ENCODE data around the gene FGF11. TPM values are rescaled to one million over a fixed set of nuclear protein-coding genes. Genes with fewer than 3 reads are reported as not detected.

The FGF11 gene
- total RNA-seq, 2 donors from 2014 or later: 1.2 to 1.6 TPM

DNA sequence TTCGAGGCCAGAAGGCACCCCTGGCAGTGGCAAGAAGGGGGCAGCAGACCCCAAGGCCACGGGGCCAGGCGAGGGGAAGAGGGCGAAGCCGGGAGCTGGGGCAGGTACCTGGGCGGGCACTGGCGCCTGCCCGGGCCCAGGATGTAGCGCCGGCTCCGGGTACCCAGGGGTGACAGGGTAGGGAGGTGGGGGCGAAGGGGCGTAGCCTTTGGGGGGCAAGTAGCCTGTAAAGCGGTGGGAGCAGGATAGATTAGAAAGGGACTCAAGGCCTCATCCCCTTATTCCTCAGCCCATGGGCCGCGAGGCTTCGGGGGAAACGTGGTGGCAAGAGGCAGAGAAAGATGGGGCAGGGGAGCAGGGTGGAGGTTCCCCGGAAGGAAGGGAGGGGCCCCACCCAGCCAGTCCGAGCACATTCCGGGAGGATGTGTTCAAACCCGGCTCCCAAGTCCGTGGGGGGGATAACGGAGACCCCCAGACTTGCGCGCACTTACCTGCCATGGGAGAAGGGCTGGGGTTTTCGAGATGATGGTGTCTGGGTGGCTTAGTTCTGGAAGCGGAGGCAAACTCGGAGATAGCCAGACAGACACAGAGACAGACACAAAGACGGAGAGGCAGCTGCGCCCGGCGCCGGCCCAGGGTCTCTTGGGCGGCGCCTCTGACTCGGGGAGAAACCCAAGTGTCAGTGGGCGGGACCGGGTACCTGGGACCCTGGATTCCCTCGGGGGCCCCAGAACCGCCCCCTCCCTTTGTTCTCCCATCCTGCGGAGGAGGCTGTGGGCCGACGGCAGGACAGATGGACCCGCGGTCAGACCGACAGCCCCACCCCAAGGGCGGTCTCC lies 45.5 kb upstream of the FGF11 start:
- H3K9ac ChIP-seq (ENCODE audit: low read depth in 2 of 2, low read length in 2 of 2): peak overlapping the region; percentile 73 to 77
- no peaks in the 10 kb centered on the region for H3K4me1 ChIP-seq
- DNase-seq: peak; percentile 43
- intact Hi-C loops (cut with DNase I): no loop called here
- H3K27ac ChIP-seq: peak overlapping the region; percentile 97
- peaks cover 6% of the 10 kb centered on the region for H3K36me3 ChIP-seq
- TF ChIP-seq, protein P1, sequence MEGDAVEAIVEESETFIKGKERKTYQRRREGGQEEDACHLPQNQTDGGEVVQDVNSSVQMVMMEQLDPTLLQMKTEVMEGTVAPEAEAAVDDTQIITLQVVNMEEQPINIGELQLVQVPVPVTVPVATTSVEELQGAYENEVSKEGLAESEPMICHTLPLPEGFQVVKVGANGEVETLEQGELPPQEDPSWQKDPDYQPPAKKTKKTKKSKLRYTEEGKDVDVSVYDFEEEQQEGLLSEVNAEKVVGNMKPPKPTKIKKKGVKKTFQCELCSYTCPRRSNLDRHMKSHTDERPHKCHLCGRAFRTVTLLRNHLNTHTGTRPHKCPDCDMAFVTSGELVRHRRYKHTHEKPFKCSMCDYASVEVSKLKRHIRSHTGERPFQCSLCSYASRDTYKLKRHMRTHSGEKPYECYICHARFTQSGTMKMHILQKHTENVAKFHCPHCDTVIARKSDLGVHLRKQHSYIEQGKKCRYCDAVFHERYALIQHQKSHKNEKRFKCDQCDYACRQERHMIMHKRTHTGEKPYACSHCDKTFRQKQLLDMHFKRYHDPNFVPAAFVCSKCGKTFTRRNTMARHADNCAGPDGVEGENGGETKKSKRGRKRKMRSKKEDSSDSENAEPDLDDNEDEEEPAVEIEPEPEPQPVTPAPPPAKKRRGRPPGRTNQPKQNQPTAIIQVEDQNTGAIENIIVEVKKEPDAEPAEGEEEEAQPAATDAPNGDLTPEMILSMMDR (IDR thresholded peaks at IDR 0.05): no peak
- H3K4me3 ChIP-seq: peak overlapping the region; percentile 60
- no peaks in the 10 kb centered on the region for H3K27me3 ChIP-seq
- H3K9me3 ChIP-seq: no peaks in the 10 kb centered on the region

- H3K36me3 ChIP-seq: no peaks in the 10 kb centered on the region
- H3K4me1 ChIP-seq: no peaks in the 10 kb centered on the region
- no peaks in the 10 kb centered on the region for H3K27me3 ChIP-seq
- H3K9me3 ChIP-seq: no peaks in the 10 kb centered on the region
- H3K4me3 ChIP-seq: peak within 1 kb of the TSS; percentile 60
- peak within 1 kb of the TSS; percentile 73 to 77 for H3K9ac ChIP-seq (ENCODE audit: low read depth in 2 of 2, low read length in 2 of 2)
- TF ChIP-seq, protein P1 (IDR thresholded peaks at IDR 0.05): no peak
- H3K27ac ChIP-seq: peak within 1 kb of the TSS; percentile 97
- intact Hi-C loops (cut with DNase I): no loop called here
- peak; percentile 90 for DNase-seq
Measured at GRCh38 chr17:7394452-7395191, 44.7 kb upstream of the FGF11 start, which contains the start of gene PLSCR3. Gene PLSCR3 (minus strand): TSS chr17:7394525. CDS start chr17:7394110, 415 bp downstream.

DNA sequence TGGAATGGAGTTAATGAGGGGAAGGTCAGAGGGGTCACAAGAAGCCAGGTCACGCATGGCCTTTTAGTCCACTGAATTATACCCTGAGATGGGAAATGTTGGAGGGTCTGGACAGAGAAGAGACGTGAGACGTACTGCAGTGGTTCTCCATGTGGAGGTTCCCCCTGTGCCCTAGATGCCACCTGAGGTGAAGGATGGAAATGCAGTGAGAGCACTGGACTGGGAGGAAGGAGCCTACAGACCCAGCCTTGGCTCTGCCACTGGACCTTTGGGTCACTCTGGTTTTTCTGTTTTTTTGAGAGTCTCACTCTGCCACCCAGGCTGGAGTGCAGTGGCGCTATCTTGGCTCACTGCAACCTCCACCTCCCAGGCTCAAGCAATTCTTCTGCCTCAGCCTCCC lies 43.2 kb upstream of the FGF11 start:
- H3K27me3 ChIP-seq: no peaks in the 10 kb centered on the region
- TF ChIP-seq, protein P1 (IDR thresholded peaks at IDR 0.05): no peak
- H3K4me3 ChIP-seq: no peak overlapping the region
- no peaks in the 10 kb centered on the region for H3K4me1 ChIP-seq
- no peak overlapping the region for H3K27ac ChIP-seq
- DNase-seq: no peak
- intact Hi-C loops (cut with DNase I): no loop called here
- no peaks in the 10 kb centered on the region for H3K36me3 ChIP-seq
- H3K9me3 ChIP-seq: no peaks in the 10 kb centered on the region
- H3K9ac ChIP-seq (ENCODE audit: low read depth in 2 of 2, low read length in 2 of 2): no peak overlapping the region

GRCh38 chr17:7398612-7399011 lies 40.7 kb upstream of the FGF11 start:
- peaks cover 5% of the 10 kb centered on the region for H3K4me1 ChIP-seq
- H3K27ac ChIP-seq: no peak overlapping the region
- TF ChIP-seq, protein P1 (IDR thresholded peaks at IDR 0.05): no peak
- no peaks in the 10 kb centered on the region for H3K27me3 ChIP-seq
- H3K9me3 ChIP-seq: no peaks in the 10 kb centered on the region
- H3K4me3 ChIP-seq: no peak overlapping the region
- no peak overlapping the region for H3K9ac ChIP-seq (ENCODE audit: low read depth in 2 of 2, low read length in 2 of 2)
- intact Hi-C loops (cut with DNase I): no loop called here
- H3K36me3 ChIP-seq: no peaks in the 10 kb centered on the region
- DNase-seq: no peak

GRCh38 chr17:7403043-7403726 lies 36.1 kb upstream of the FGF11 start:
- Histone ChIP-seq H3K36me3 (no peaks in the 10 kb centered on the region), H3K27me3 (peaks cover 8% of the 10 kb centered on the region), H3K9me3 (no peaks in the 10 kb centered on the region), H3K27ac (peak overlapping the region; percentile 83), H3K4me3 (peak overlapping the region; percentile 44), H3K9ac (ENCODE audit: low read depth in 2 of 2, low read length in 2 of 2) (peak overlapping the region; percentile 79 to 87), H3K4me1 (peaks cover 5% of the 10 kb centered on the region)
- DNase-seq: peak; percentile 80
- intact Hi-C loops (cut with DNase I): no loop called here
- TF ChIP-seq, protein P1 (IDR thresholded peaks at IDR 0.05): no peak

All from colonic mucosa (tissue), 4 donors.